ENCODE results near the gene PRODH.
"Not testable (repeated sequence)": the region's sequence is repeated elsewhere in the genome, so short reads cannot be mapped to it uniquely, and the experiment has no call there.

PRODH gene

GRCh38 chr22:18978506-18978905 is 42.4 kb upstream of the PRODH start:
- no peak overlapping the region for H3K4me3 ChIP-seq (ENCODE audit: control insufficient read depth, low read depth, low read length)
- DNase-seq (ENCODE audit: low read depth): no peak
- TF ChIP-seq, protein P1, sequence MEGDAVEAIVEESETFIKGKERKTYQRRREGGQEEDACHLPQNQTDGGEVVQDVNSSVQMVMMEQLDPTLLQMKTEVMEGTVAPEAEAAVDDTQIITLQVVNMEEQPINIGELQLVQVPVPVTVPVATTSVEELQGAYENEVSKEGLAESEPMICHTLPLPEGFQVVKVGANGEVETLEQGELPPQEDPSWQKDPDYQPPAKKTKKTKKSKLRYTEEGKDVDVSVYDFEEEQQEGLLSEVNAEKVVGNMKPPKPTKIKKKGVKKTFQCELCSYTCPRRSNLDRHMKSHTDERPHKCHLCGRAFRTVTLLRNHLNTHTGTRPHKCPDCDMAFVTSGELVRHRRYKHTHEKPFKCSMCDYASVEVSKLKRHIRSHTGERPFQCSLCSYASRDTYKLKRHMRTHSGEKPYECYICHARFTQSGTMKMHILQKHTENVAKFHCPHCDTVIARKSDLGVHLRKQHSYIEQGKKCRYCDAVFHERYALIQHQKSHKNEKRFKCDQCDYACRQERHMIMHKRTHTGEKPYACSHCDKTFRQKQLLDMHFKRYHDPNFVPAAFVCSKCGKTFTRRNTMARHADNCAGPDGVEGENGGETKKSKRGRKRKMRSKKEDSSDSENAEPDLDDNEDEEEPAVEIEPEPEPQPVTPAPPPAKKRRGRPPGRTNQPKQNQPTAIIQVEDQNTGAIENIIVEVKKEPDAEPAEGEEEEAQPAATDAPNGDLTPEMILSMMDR (conservative IDR thresholded peaks at IDR 0.05; ENCODE audit: control insufficient read depth, insufficient read depth, low read depth, low read length): no peak

- TF ChIP-seq, protein P1 (conservative IDR thresholded peaks at IDR 0.05; ENCODE audit: control insufficient read depth, insufficient read depth, low read depth, low read length): no peak
- H3K4me3 ChIP-seq (ENCODE audit: control insufficient read depth, low read depth, low read length): no peak overlapping the region
- no peak for DNase-seq (ENCODE audit: low read depth)
These were observed 41.8 kb upstream of the PRODH start for GRCh38 chr22:18977824-18978425.

GRCh38 chr22:18976197-18976751 is 40.2 kb upstream of the PRODH start:
- TF ChIP-seq, protein P1 (conservative IDR thresholded peaks at IDR 0.05; ENCODE audit: control insufficient read depth, insufficient read depth, low read depth, low read length): no peak
- H3K4me3 ChIP-seq (ENCODE audit: control insufficient read depth, low read depth, low read length): no peak overlapping the region

DNA sequence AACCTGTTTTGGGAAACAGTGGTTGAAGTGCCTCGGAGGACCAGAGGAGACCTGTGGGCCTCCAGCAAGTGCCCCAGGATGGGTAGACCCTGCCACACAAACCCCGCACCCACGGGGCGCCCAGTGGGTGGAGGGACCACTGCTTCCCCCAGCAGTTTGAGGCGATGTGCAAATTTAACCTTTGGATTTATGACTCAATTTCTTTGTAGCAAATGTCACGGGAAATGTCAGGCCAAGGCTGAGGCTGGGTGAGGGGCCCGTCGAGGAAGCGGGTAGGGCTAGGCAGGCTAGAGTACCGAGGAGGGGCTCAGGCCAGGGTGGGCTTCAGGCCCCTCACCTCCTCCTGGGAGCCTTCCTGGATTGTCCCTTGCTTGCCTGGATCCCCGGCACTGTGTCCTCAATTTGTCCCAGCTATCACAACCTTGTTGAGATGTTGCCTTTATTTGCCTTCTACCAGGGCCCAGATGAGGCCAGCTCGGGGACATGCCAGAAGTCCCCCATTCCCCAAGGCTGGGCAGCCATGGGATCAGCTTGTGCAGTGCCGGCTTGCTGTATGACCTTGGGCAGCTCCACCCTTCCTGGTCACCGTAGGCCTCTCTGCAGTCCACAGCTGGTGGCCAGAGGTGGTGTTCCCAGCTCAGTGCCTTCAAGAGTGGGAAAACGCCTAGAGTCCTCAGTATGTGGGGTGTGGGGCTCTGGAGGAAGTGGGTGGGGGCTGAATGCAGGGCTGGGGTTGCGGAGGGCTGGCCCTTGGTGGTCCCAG is 39.5 kb upstream of the PRODH start:
- DNase-seq (ENCODE audit: low read depth): no peak
- TF ChIP-seq, protein P1 (conservative IDR thresholded peaks at IDR 0.05; ENCODE audit: control insufficient read depth, insufficient read depth, low read depth, low read length): no peak
- no peak overlapping the region for H3K4me3 ChIP-seq (ENCODE audit: control insufficient read depth, low read depth, low read length)

More at GRCh38 chr22:18976197-18976751, 40.2 kb upstream of the PRODH start:
- no peak for DNase-seq (ENCODE audit: low read depth)

- no peak for DNase-seq (ENCODE audit: low read depth)
- TF ChIP-seq, protein P1 (conservative IDR thresholded peaks at IDR 0.05; ENCODE audit: control insufficient read depth, insufficient read depth, low read depth, low read length): no peak
- H3K4me3 ChIP-seq (ENCODE audit: control insufficient read depth, low read depth, low read length): no peak overlapping the region
These were observed 38.5 kb upstream of the PRODH start for GRCh38 chr22:18974477-18975180.

- DNase-seq (ENCODE audit: low read depth): no peak
- no peak overlapping the region for H3K4me3 ChIP-seq (ENCODE audit: control insufficient read depth, low read depth, low read length)
- TF ChIP-seq, protein P1 (conservative IDR thresholded peaks at IDR 0.05; ENCODE audit: control insufficient read depth, insufficient read depth, low read depth, low read length): no peak
These were observed 37.4 kb upstream of the PRODH start for GRCh38 chr22:18973264-18974031.

DNA sequence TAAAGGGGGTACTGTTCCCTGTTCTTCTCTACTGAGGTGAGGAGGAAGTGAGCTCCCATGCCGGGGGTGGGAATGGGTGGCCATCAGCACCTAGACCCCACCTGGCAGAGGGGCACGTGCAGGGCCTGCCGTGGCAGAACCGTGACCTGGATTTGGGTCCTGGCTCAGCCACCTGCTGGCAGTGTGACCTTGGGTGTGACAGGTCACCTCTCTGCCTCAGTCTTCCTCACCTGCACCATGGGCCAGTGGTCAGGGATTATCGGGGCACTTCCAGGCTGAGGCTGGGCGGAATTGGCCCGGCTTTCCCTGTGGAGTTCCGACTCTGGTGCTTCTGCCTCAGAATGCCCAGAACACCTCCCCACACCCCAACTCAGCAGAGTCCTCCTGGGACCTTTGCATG is 36.5 kb upstream of the PRODH start:
- not testable (repeated sequence) for H3K4me3 ChIP-seq (ENCODE audit: control insufficient read depth, low read depth, low read length); DNase-seq (ENCODE audit: low read depth)

GRCh38 chr22:18972029-18972428 is 35.9 kb upstream of the PRODH start:
- not testable (repeated sequence) for H3K4me3 ChIP-seq (ENCODE audit: control insufficient read depth, low read depth, low read length); DNase-seq (ENCODE audit: low read depth)
